ENCODE data around the gene LDAH. TPM values are rescaled to one million over a fixed set of nuclear protein-coding genes. Genes with fewer than 3 reads are reported as not detected.

Gene LDAH
- polyA plus RNA-seq, 2 of the 4 experiments (the other 2 are of a cell fraction): 29.6 to 42.4 TPM

- ChIA-PET CTCF (interaction anchor here (0.6 to 10.0 kb wide), 16 partner anchors 11 to 455 kb away, joined by 3 to 352 read pairs (median 6); partner anchors contain the start of gene HS1BP3), POLR2A (no interaction called here)
- no peaks in the 10 kb centered on the region for H3K9me3 ChIP-seq
- DNase-seq (ENCODE audit: low read depth in 1 of 2, low spot score in 1 of 2) (no peak), ATAC-seq (no peak), FAIRE-seq (no peak)
- H3K27ac ChIP-seq: no peak overlapping the region
- WGBS (ENCODE audit: missing lambda C conversion rate): 45% methylated on average over 6 of the region's 7 CpGs
- peaks cover 15% of the 10 kb centered on the region; the same call in 2 of the 3 replicates for H3K4me1 ChIP-seq
- no peak overlapping the region for H3K4me2 ChIP-seq
- no peak for TF ChIP-seq HDAC2 (IDR thresholded peaks at IDR 0.05)
- TF ChIP-seq MAZ (IDR thresholded peaks at IDR 0.05; ENCODE audit: borderline replicate concordance, low read depth, low read length): no peak
- no peak for TF ChIP-seq FOSB (CRISPR knock-in tag; IDR thresholded peaks at IDR 0.05)
- TF ChIP-seq CBX8 (IDR thresholded peaks at IDR 0.05): no peak
- TF ChIP-seq ZC3H11A (IDR thresholded peaks at IDR 0.05): no peak
- TF ChIP-seq NR3C1 (IDR thresholded peaks at IDR 0.05): no peak
- no peak for TF ChIP-seq RNF2 (IDR thresholded peaks at IDR 0.05; ENCODE audit: borderline replicate concordance, low read depth)
- TF ChIP-seq BHLHE40 (IDR thresholded peaks at IDR 0.05; ENCODE audit: low read depth, low read length): no peak
- TF ChIP-seq CTCF (IDR thresholded peaks at IDR 0.05): no peak
- no peak for TF ChIP-seq TFCP2L1 (CRISPR knock-in tag; IDR thresholded peaks at IDR 0.05)
- no peak for TF ChIP-seq CEBPB (IDR thresholded peaks at IDR 0.05)
- no peak for TF ChIP-seq POLR2AphosphoS2 (conservative IDR thresholded peaks at IDR 0.05; ENCODE audit: low read length)
- TF ChIP-seq NFE2L2 (conservative IDR thresholded peaks at IDR 0.05; ENCODE audit: low read length): no peak
- TF ChIP-seq NPAS2 (CRISPR knock-in tag; IDR thresholded peaks at IDR 0.05; ENCODE audit: borderline replicate concordance): no peak
- TF ChIP-seq PHF8 (IDR thresholded peaks at IDR 0.05; ENCODE audit: borderline replicate concordance, low read depth): no peak
- no peak for TF ChIP-seq MYC (IDR thresholded peaks at IDR 0.05; ENCODE audit: borderline replicate concordance, low read length)
- H3K4me3 ChIP-seq: no peak overlapping the region
These were observed 159.5 kb downstream of the LDAH start for GRCh38 chr2:20663196-20664070.

GRCh38 chr2:20662308-20662937 lies 160.5 kb downstream of the LDAH start:
- Histone ChIP-seq H3K4me2 (no peak overlapping the region), H3K4me3 (no peak overlapping the region), H3K27ac (no peak overlapping the region), H3K4me1 (peaks cover 15% of the 10 kb centered on the region; the same call in 2 of the 3 replicates), H3K9me3 (no peaks in the 10 kb centered on the region)
- ATAC-seq: no peak
- DNase-seq (ENCODE audit: low read depth in 1 of 2, low spot score in 1 of 2): no peak
- ChIA-PET CTCF (interaction anchor here (0.6 to 10.0 kb wide), 64 partner anchors 11 to 503 kb away, joined by 3 to 352 read pairs (median 5); partner anchors contain the start of genes HS1BP3 and LDAH), POLR2A (no interaction called here)
- TF ChIP-seq REST (IDR thresholded peaks at IDR 0.05) (no peak), KDM5A (IDR thresholded peaks at IDR 0.05) (no peak), MAFK (IDR thresholded peaks at IDR 0.05; ENCODE audit: partially characterized antibody) (no peak), MAZ (IDR thresholded peaks at IDR 0.05; ENCODE audit: borderline replicate concordance, low read depth, low read length) (no peak), ELK1 (IDR thresholded peaks at IDR 0.05; ENCODE audit: low read depth, low read length) (no peak), RARB (CRISPR knock-in tag; IDR thresholded peaks at IDR 0.05) (no peak), GATA3 (IDR thresholded peaks at IDR 0.05; ENCODE audit: borderline replicate concordance) (no peak), JUNB (IDR thresholded peaks at IDR 0.05) (no peak), RAD21 (conservative IDR thresholded peaks at IDR 0.05 in 1 of 2, IDR thresholded peaks at IDR 0.05 in 1 of 2) (no peak), E2F6 (IDR thresholded peaks at IDR 0.05; ENCODE audit: borderline replicate concordance, low read depth) (no peak), EHF (CRISPR knock-in tag; IDR thresholded peaks at IDR 0.05) (no peak), POLR2A (IDR thresholded peaks at IDR 0.05; ENCODE audit: low read length) (no peak), USF2 (IDR thresholded peaks at IDR 0.05) (no peak), MYC (IDR thresholded peaks at IDR 0.05; ENCODE audit: borderline replicate concordance, low read length) (no peak), ZNF302 (CRISPR knock-in tag; IDR thresholded peaks at IDR 0.05) (no peak), ZC3H11A (IDR thresholded peaks at IDR 0.05) (no peak), RNF2 (IDR thresholded peaks at IDR 0.05; ENCODE audit: borderline replicate concordance, low read depth) (no peak)
- no peak for FAIRE-seq
- 47% methylated on average over 5 of the region's 5 CpGs for WGBS (ENCODE audit: missing lambda C conversion rate)

All from A549 (cell line).